ENCODE data around the gene LHFPL3. TPM values are rescaled to one million over a fixed set of nuclear protein-coding genes. Genes with fewer than 3 reads are reported as not detected.

Gene LHFPL3
- total and polyA plus RNA-seq, 2 donors (not counting 1 experiment from before 2014, with no cell fraction given): not detected

GRCh38 chr7:104723001-104723400 is 394.6 kb downstream of the LHFPL3 start:
- H3K9me3 Mint-ChIP-seq (ENCODE audit: insufficient read depth): no peaks in the 10 kb centered on the region
- H3K4me1 Mint-ChIP-seq: no peaks in the 10 kb centered on the region
- Histone ChIP-seq H3K27ac (ENCODE audit: low read length in 2 of 2) (no peak overlapping the region), H3K4me3 (ENCODE audit: control extremely low read depth in 1 of 5, extremely low read depth in 1 of 5, insufficient read depth in 1 of 5, low read depth in 2 of 5, low read length in 4 of 5) (no peak overlapping the region), H3K27me3 (replicated peaks in 1 of 4; ENCODE audit: control extremely low read depth in 1 of 4, control insufficient read depth in 3 of 4, insufficient read depth in 4 of 4, low read length in 3 of 4) (no peaks in the 10 kb centered on the region), H3K79me2 (ENCODE audit: control insufficient read depth, insufficient read depth, low read length) (no peaks in the 10 kb centered on the region), H3K9ac (ENCODE audit: low read length) (no peak overlapping the region), H3K4me2 (replicated peaks; ENCODE audit: low read depth, low read length, poor library complexity, severe bottlenecking) (no peak overlapping the region), H3K9me3 (ENCODE audit: control extremely low read depth in 1 of 3, control insufficient read depth in 2 of 3, insufficient read depth in 1 of 3, low read length in 2 of 3) (no peaks in the 10 kb centered on the region), H3K4me1 (ENCODE audit: control insufficient read depth in 2 of 2, insufficient read depth in 2 of 2, low read length in 2 of 2) (no peaks in the 10 kb centered on the region), H2AFZ (ENCODE audit: insufficient read depth, low read depth, low read length, poor library complexity, severe bottlenecking) (no peak overlapping the region), H4K20me1 (ENCODE audit: control insufficient read depth, insufficient read depth, low read length, poor library complexity, severe bottlenecking) (no peaks in the 10 kb centered on the region), H3K36me3 (replicated peaks in 1 of 2; ENCODE audit: control extremely low read depth in 1 of 2, control insufficient read depth in 1 of 2, extremely low read depth in 1 of 2, insufficient read depth in 2 of 2, low read length in 1 of 2) (no peaks in the 10 kb centered on the region)
- CTCF ChIA-PET: no interaction called here
- no peak for TF ChIP-seq EZH2 (IDR thresholded peaks at IDR 0.05; ENCODE audit: borderline replicate concordance, insufficient read depth, low read depth, low read length, poor library complexity, severe bottlenecking)
- no peak for TF ChIP-seq CTCF (IDR thresholded peaks at IDR 0.05)
- no CpG with 5 or more reads among the region's 2 CpGs for WGBS (ENCODE audit: insufficient coverage)
- POLR2A ChIA-PET: no interaction called here
- no peak for DNase-seq
- no peak for ATAC-seq (ENCODE audit: low read depth)
- no peak overlapping the region for H3K27ac Mint-ChIP-seq
- intact Hi-C loops (cut with micrococcal nuclease): no loop called here
- no peak overlapping the region for H3K4me3 Mint-ChIP-seq
- no peaks in the 10 kb centered on the region for H3K27me3 Mint-ChIP-seq

- H3K79me2 ChIP-seq (ENCODE audit: control insufficient read depth, insufficient read depth, low read length): no peaks in the 10 kb centered on the region
- no peaks in the 10 kb centered on the region for H3K27me3 ChIP-seq (replicated peaks in 1 of 4; ENCODE audit: control extremely low read depth in 1 of 4, control insufficient read depth in 3 of 4, insufficient read depth in 4 of 4, low read length in 3 of 4)
- TF ChIP-seq CTCF (IDR thresholded peaks at IDR 0.05) (no peak), EZH2 (IDR thresholded peaks at IDR 0.05; ENCODE audit: borderline replicate concordance, insufficient read depth, low read depth, low read length, poor library complexity, severe bottlenecking) (no peak)
- WGBS (ENCODE audit: insufficient coverage): no CpG with 5 or more reads among the region's 4 CpGs
- DNase-seq (no peak), ATAC-seq (ENCODE audit: low read depth) (no peak)
- H3K4me2 ChIP-seq (replicated peaks; ENCODE audit: low read depth, low read length, poor library complexity, severe bottlenecking): no peak overlapping the region
- no peaks in the 10 kb centered on the region for H4K20me1 ChIP-seq (ENCODE audit: control insufficient read depth, insufficient read depth, low read length, poor library complexity, severe bottlenecking)
- no peak overlapping the region for H3K27ac ChIP-seq (ENCODE audit: low read length in 2 of 2)
- ChIA-PET POLR2A (no interaction called here), CTCF (no interaction called here)
- H3K9ac ChIP-seq (ENCODE audit: low read length): no peak overlapping the region
- H3K4me1 Mint-ChIP-seq: no peaks in the 10 kb centered on the region
- intact Hi-C loops (cut with micrococcal nuclease): no loop called here
- H3K27me3 Mint-ChIP-seq: peaks cover 5% of the 10 kb centered on the region
- no peaks in the 10 kb centered on the region for H3K4me1 ChIP-seq (ENCODE audit: control insufficient read depth in 2 of 2, insufficient read depth in 2 of 2, low read length in 2 of 2)
- no peak overlapping the region for H3K4me3 ChIP-seq (ENCODE audit: control extremely low read depth in 1 of 5, extremely low read depth in 1 of 5, insufficient read depth in 1 of 5, low read depth in 2 of 5, low read length in 4 of 5)
- H3K27ac Mint-ChIP-seq: no peak overlapping the region
- H3K4me3 Mint-ChIP-seq: no peak overlapping the region
- no peaks in the 10 kb centered on the region for H3K9me3 Mint-ChIP-seq (ENCODE audit: insufficient read depth)
- H2AFZ ChIP-seq (ENCODE audit: insufficient read depth, low read depth, low read length, poor library complexity, severe bottlenecking): no peak overlapping the region
- no peaks in the 10 kb centered on the region for H3K36me3 ChIP-seq (replicated peaks in 1 of 2; ENCODE audit: control extremely low read depth in 1 of 2, control insufficient read depth in 1 of 2, extremely low read depth in 1 of 2, insufficient read depth in 2 of 2, low read length in 1 of 2)
- H3K9me3 ChIP-seq (ENCODE audit: control extremely low read depth in 1 of 3, control insufficient read depth in 2 of 3, insufficient read depth in 1 of 3, low read length in 2 of 3): peaks cover 0 to 3% (median 0%) of the 10 kb centered on the region in 3 donors
These were observed 430.1 kb downstream of the LHFPL3 start for GRCh38 chr7:104758504-104758903.

Measured in B cell (primary cell).